Fibroblast of the aortic adventitia (primary cell): ENCODE data around the gene CECR2. TPM values are rescaled to one million over a fixed set of nuclear protein-coding genes. Genes with fewer than 3 reads are reported as not detected.

ENCODE experiments used
- DNase-seq: peaks from one replicate; pipeline ENCODE4 v3.0.0-alpha.2; 2010; ENCODE audit warnings: low read depth
- H3K4me3 ChIP-seq: 2 replicates; pipeline ENCODE4 v1.5.1; 2011; ENCODE audit warnings: low read depth, mild to moderate bottlenecking, control low read depth, low read length, moderate library complexity
- CTCF ChIP-seq: IDR thresholded peaks from 2 replicates; pipeline ENCODE4 v1.5.1; 2011; ENCODE audit warnings: mild to moderate bottlenecking, low read length, control low read depth, inconsistent platforms; ENCODE audit not compliant: insufficient read depth
- total RNA-seq: library from RNA; depleted of rRNA; stranded (reverse); fragments of >200 nt; gene quantifications from 2 replicates; pipeline ENCODE4 v1.2.3, GENCODE V29; 2012; ENCODE audit warnings: low replicate concordance

The CECR2 gene
- total RNA-seq, 1 donor = not detected

DNA sequence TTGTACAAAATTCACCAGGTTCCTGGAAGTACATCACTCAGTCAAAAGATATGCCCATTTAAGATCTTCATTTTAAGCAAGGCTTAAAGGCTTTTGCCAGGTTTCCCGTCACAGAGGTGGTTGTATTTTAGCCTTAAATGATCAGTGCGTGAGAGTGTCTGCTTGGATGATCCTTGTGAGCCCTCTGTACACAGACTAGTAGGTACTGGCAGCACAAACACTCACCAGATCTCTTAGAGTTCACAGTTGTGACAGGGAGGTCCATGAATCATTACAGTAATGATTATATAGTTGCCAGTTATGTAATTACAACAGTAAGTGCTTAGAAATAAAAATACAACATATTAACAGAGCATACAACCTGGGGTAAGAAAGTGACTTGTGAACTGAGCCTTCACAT is 109.9 kb downstream of the CECR2 start:
- H3K4me3 ChIP-seq = no peak overlapping the region
- TF ChIP-seq CTCF = no peak

GRCh38 chr22:17481424-17481823 is 112.2 kb downstream of the CECR2 start:
- no peak overlapping the region for H3K4me3 ChIP-seq
- DNase-seq = no peak
- TF ChIP-seq CTCF = no peak

More for the DNA sequence above, 109.9 kb downstream of the CECR2 start:
- no peak for DNase-seq

- H3K4me3 ChIP-seq = no peak overlapping the region
- DNase-seq = no peak
Measured at GRCh38 chr22:17483688-17484372, 114.6 kb downstream of the CECR2 start.

DNA sequence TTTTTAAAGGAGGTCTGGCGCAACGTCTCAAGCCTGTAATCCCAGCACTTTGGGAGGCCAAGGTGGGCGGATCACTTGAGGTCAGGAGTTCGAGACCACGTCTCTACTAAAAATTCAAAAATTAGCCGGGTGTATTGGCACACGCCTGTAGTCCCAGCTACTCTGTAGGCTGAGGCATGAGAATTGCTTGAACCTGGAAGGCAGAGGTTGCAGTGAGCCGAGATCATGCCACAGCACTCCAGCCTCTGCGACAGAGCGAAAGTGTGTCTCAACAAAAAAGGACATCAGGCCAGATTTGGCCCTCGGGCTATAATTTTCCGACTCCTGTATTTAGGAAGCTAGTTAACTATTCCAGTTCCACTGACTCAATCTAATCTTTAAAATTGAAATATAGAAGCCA is 115.3 kb downstream of the CECR2 start:
- no peak for DNase-seq
- H3K4me3 ChIP-seq = no peak overlapping the region
- TF ChIP-seq CTCF = no peak

More at GRCh38 chr22:17483688-17484372, 114.6 kb downstream of the CECR2 start:
- TF ChIP-seq CTCF = no peak

DNA sequence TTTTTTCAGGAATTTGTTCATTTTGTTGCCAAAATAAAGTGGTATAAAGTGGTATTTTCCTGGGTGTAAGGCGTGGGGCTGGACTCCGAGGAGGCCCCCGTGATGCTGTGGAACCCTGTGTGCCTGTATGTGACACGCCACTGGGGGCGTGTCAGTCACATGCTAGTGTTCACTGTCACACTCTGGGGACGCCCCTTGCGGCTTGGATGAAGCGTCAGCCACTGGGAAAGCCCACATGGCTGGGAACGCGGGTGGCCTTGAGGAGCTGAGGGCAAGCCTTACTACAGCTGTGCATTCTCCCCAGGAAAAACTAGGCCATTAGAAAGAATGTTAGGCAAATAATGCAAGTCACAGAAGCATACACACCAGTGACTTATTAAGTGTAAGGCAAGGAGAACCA is 117.1 kb downstream of the CECR2 start:
- DNase-seq = no peak
- H3K4me3 ChIP-seq = no peak overlapping the region
- no peak for TF ChIP-seq CTCF

DNA sequence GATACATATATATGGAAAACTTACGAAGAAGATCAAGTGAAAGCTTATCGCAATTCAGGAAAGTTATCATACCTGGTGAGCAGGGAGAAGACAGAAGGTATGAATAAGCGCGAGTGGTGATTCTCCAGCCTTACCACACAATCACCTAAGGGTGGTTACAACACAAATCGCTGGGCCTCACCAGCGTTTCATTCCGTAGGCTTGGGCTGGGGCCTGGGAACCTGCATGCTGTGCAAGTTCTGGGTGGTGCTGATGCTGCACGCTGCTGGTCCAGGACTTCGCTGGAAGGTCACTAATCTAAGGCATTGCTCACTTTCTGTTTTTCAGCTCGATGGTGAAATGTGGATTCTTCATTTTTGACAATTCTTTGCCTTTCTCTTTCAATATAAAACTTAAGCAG is 117.5 kb downstream of the CECR2 start:
- no peak for TF ChIP-seq CTCF
- DNase-seq = no peak

DNA sequence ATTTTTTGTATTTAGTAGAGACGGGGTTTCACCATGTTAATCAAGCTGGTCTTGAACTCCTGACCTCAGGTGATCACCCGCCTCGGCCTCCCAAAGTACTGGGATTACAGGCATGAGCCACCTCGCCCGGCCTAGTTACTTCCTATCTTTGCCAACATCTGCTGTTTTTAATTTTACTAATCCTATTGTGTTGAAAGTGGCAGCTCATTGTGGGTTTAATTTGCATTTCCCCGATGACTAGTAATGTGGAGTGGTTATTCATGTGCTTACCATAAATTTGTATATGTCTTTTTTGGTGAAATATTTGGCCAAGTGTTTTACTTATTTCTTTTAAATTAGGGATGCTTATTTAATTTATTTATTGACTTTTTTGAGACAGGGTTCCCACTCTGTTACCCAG is 119.8 kb downstream of the CECR2 start:
- DNase-seq = no peak
- H3K4me3 ChIP-seq = no peak overlapping the region
- no peak for TF ChIP-seq CTCF

More for the DNA sequence above, 117.5 kb downstream of the CECR2 start:
- H3K4me3 ChIP-seq = no peak overlapping the region
